ENCODE measurements around the gene RPS21. TPM values are rescaled to one million over a fixed set of nuclear protein-coding genes. Genes with fewer than 3 reads are reported as not detected.
A peak's percentile ranks its signal among the peaks of the same experiment; 100 is the strongest.

Gene RPS21
- total and polyA plus RNA-seq, 10 of the 15 experiments (the other 5 are each of a cell fraction or from before 2014, with no cell fraction given), result 1,474 to 4,987 (median 2,439) TPM

DNA sequence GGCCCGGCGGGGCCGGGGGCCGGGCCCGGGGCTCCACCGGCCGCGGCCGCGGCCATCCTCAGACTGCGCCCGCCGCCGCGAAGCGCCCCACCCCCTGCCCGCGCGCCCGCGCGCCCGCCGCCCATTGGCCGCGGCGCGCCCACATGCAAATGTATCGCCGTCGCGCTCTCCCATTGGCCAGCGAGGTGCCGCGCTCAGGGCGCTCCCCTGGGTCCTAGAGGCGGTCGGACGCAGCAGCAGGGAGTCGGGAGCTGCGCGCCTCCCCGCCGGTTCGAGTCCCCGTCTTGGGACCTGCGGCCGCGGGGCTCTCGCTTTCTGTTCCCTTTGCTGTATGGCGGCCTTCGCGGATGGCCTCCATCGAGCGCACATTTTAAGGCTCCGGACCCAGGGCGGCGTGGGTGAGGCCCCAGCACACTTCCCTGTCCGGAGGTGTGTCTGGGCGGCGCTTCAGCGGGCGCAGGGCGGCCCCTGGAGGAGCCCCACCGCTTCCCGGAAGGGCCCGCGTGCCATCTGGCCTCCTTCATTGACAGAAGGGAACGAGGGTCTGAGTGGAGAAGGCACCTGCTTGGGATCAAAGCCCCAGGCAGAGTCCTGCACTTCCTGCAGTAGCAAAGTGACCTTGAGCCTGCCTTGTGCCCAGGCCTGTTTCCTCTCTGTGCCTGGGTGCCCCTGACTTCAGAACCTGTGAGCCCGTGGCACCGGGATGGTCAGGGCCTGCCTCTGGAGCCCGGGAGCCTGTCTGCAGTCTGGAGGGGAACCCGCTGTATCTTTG lies 20.5 kb downstream of the RPS21 start, which contains the start of gene CABLES2 (continued):
- TF ChIP-seq, protein P1, sequence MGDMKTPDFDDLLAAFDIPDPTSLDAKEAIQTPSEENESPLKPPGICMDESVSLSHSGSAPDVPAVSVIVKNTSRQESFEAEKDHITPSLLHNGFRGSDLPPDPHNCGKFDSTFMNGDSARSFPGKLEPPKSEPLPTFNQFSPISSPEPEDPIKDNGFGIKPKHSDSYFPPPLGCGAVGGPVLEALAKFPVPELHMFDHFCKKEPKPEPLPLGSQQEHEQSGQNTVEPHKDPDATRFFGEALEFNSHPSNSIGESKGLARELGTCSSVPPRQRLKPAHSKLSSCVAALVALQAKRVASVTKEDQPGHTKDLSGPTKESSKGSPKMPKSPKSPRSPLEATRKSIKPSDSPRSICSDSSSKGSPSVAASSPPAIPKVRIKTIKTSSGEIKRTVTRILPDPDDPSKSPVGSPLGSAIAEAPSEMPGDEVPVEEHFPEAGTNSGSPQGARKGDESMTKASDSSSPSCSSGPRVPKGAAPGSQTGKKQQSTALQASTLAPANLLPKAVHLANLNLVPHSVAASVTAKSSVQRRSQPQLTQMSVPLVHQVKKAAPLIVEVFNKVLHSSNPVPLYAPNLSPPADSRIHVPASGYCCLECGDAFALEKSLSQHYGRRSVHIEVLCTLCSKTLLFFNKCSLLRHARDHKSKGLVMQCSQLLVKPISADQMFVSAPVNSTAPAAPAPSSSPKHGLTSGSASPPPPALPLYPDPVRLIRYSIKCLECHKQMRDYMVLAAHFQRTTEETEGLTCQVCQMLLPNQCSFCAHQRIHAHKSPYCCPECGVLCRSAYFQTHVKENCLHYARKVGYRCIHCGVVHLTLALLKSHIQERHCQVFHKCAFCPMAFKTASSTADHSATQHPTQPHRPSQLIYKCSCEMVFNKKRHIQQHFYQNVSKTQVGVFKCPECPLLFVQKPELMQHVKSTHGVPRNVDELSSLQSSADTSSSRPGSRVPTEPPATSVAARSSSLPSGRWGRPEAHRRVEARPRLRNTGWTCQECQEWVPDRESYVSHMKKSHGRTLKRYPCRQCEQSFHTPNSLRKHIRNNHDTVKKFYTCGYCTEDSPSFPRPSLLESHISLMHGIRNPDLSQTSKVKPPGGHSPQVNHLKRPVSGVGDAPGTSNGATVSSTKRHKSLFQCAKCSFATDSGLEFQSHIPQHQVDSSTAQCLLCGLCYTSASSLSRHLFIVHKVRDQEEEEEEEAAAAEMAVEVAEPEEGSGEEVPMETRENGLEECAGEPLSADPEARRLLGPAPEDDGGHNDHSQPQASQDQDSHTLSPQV (IDR thresholded peaks at IDR 0.05), result 0 out of 2 replicates have a peak, but pooled peaks have one; percentile 40
- TF ChIP-seq, protein P2, sequence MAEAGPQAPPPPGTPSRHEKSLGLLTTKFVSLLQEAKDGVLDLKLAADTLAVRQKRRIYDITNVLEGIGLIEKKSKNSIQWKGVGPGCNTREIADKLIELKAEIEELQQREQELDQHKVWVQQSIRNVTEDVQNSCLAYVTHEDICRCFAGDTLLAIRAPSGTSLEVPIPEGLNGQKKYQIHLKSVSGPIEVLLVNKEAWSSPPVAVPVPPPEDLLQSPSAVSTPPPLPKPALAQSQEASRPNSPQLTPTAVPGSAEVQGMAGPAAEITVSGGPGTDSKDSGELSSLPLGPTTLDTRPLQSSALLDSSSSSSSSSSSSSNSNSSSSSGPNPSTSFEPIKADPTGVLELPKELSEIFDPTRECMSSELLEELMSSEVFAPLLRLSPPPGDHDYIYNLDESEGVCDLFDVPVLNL (IDR thresholded peaks at IDR 0.05; ENCODE audit: low read depth, low read length), result 0 out of 2 replicates have a peak, but pooled peaks have one; percentile 35
- TF ChIP-seq SIN3A (IDR thresholded peaks at IDR 0.05; ENCODE audit: low read depth, low read length) (no peak; the same call in 1 of the 2 replicates), SP1 (IDR thresholded peaks at IDR 0.05; ENCODE audit: low read depth, low read length) (peak; percentile 91), BCL11A (IDR thresholded peaks at IDR 0.05; ENCODE audit: low read depth, low read length) (no peak), ASH2L (IDR thresholded peaks at IDR 0.05; ENCODE audit: borderline replicate concordance, low read depth) (0 out of 2 replicates have a peak, but pooled peaks have one; percentile 45), TCF12 (IDR thresholded peaks at IDR 0.05; ENCODE audit: low read depth, low read length) (peak; percentile 35; the same call in 1 of the 2 replicates), NBN (IDR thresholded peaks at IDR 0.05) (peak; percentile 90), NFYB (IDR thresholded peaks at IDR 0.05; ENCODE audit: insufficient read depth, low read depth, low read length) (peak; percentile 93), CEBPB (IDR thresholded peaks at IDR 0.05; ENCODE audit: borderline replicate concordance in 1 of 2, low read depth in 2 of 2, low read length in 2 of 2) (no peak), CREM (IDR thresholded peaks at IDR 0.05; ENCODE audit: low read depth) (peak; percentile 60; the same call in 1 of the 2 replicates), MXI1 (IDR thresholded peaks at IDR 0.05; ENCODE audit: low read depth, low read length) (peak; percentile 22; the same call in 1 of the 2 replicates), ETV6 (conservative IDR thresholded peaks at IDR 0.05 in 1 of 2, IDR thresholded peaks at IDR 0.05 in 1 of 2; ENCODE audit: borderline replicate concordance in 1 of 2, low read depth in 1 of 2) (peak in 1 of 2 experiments; percentile 54; a peak in 1 of 4 replicates)
- TF ChIP-seq, protein P3, sequence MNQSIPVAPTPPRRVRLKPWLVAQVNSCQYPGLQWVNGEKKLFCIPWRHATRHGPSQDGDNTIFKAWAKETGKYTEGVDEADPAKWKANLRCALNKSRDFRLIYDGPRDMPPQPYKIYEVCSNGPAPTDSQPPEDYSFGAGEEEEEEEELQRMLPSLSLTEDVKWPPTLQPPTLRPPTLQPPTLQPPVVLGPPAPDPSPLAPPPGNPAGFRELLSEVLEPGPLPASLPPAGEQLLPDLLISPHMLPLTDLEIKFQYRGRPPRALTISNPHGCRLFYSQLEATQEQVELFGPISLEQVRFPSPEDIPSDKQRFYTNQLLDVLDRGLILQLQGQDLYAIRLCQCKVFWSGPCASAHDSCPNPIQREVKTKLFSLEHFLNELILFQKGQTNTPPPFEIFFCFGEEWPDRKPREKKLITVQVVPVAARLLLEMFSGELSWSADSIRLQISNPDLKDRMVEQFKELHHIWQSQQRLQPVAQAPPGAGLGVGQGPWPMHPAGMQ (IDR thresholded peaks at IDR 0.05; ENCODE audit: borderline replicate concordance), result no peak
- TF ChIP-seq, protein P4, sequence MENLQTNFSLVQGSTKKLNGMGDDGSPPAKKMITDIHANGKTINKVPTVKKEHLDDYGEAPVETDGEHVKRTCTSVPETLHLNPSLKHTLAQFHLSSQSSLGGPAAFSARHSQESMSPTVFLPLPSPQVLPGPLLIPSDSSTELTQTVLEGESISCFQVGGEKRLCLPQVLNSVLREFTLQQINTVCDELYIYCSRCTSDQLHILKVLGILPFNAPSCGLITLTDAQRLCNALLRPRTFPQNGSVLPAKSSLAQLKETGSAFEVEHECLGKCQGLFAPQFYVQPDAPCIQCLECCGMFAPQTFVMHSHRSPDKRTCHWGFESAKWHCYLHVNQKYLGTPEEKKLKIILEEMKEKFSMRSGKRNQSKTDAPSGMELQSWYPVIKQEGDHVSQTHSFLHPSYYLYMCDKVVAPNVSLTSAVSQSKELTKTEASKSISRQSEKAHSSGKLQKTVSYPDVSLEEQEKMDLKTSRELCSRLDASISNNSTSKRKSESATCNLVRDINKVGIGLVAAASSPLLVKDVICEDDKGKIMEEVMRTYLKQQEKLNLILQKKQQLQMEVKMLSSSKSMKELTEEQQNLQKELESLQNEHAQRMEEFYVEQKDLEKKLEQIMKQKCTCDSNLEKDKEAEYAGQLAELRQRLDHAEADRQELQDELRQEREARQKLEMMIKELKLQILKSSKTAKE (IDR thresholded peaks at IDR 0.05; ENCODE audit: low read depth, poor library complexity, severe bottlenecking), result no peak
- TF ChIP-seq, protein P5, sequence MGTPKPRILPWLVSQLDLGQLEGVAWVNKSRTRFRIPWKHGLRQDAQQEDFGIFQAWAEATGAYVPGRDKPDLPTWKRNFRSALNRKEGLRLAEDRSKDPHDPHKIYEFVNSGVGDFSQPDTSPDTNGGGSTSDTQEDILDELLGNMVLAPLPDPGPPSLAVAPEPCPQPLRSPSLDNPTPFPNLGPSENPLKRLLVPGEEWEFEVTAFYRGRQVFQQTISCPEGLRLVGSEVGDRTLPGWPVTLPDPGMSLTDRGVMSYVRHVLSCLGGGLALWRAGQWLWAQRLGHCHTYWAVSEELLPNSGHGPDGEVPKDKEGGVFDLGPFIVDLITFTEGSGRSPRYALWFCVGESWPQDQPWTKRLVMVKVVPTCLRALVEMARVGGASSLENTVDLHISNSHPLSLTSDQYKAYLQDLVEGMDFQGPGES (IDR thresholded peaks at IDR 0.05), result 0 out of 2 replicates have a peak, but pooled peaks have one; percentile 17
- TF ChIP-seq, protein P6, sequence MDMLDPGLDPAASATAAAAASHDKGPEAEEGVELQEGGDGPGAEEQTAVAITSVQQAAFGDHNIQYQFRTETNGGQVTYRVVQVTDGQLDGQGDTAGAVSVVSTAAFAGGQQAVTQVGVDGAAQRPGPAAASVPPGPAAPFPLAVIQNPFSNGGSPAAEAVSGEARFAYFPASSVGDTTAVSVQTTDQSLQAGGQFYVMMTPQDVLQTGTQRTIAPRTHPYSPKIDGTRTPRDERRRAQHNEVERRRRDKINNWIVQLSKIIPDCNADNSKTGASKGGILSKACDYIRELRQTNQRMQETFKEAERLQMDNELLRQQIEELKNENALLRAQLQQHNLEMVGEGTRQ (IDR thresholded peaks at IDR 0.05; ENCODE audit: borderline replicate concordance, low read depth, low read length), result no peak
